Muscle of leg (tissue), 11 donors: ENCODE data around the gene ACY1. TPM values are rescaled to one million over a fixed set of nuclear protein-coding genes. Genes with fewer than 3 reads are reported as not detected.

ENCODE experiments used
- DNase-seq: peaks from one replicate; pipeline ENCODE4 v3.0.0; 2013
- H3K27ac ChIP-seq: one replicate; pipeline ENCODE4 v1.5.1; 2013; ENCODE audit warnings: mild to moderate bottlenecking, low read length, control low read depth
- H3K27me3 ChIP-seq: one replicate; pipeline ENCODE4 v1.6.1; 2013; ENCODE audit warnings: low read length; ENCODE audit not compliant: control insufficient read depth, insufficient read depth
- H3K36me3 ChIP-seq: one replicate; pipeline ENCODE4 v1.6.1; 2013; ENCODE audit warnings: low read length; ENCODE audit not compliant: control insufficient read depth, insufficient read depth
- H3K4me1 ChIP-seq: one replicate; pipeline ENCODE4 v1.6.1; 2013; ENCODE audit warnings: low read length; ENCODE audit not compliant: control insufficient read depth, insufficient read depth
- H3K4me3 ChIP-seq: one replicate; pipeline ENCODE4 v1.5.1; 2013; ENCODE audit warnings: low read length, control low read depth
- H3K9me3 ChIP-seq: replicated peaks from 2 replicates; pipeline ENCODE4 v1.6.1; 2013; ENCODE audit warnings: low read depth, low read length; ENCODE audit not compliant: control insufficient read depth
- WGBS: methylation state at CpG from one replicate; pipeline ENCODE4 v1.1.5; 2013; ENCODE audit warnings: missing lambda C conversion rate; ENCODE audit not compliant: insufficient coverage; 5-methylcytosine and 5-hydroxymethylcytosine counted together
- polyA plus RNA-seq, 8 donors: library from polyadenylated mRNA; unstranded; fragments of 120-200 nt; gene quantifications; one replicate each; pipeline versions ENCODE4 v1.2.1 to v1.2.3, GENCODE V29; 2013; ENCODE audit warnings: inconsistent platforms in 1 of 8, low replicate concordance in 1 of 8; ENCODE audit not compliant: insufficient read length in 8 of 8, insufficient read depth in 1 of 8
- total RNA-seq: library from RNA; stranded (reverse); fragments of 120-200 nt; gene quantifications from one replicate; pipeline ENCODE4 v1.2.4, GENCODE V29; 2013

Gene ACY1
- total and polyA plus RNA-seq, 9 donors = 10.2 to 20.7 (median 13.8) TPM

GRCh38 chr3:51940648-51941462 is 42.5 kb upstream of the ACY1 start:
- WGBS = 35% methylated on average over 8 of the region's 13 CpGs
- no peaks in the 10 kb centered on the region for H3K9me3 ChIP-seq
- H3K27ac ChIP-seq = peak overlapping the region; percentile 76
- H3K4me3 ChIP-seq = peak overlapping the region; percentile 95
- H3K36me3 ChIP-seq = peaks cover 32% of the 10 kb centered on the region
- H3K27me3 ChIP-seq = no peaks in the 10 kb centered on the region
- DNase-seq = peak; percentile 46
- H3K4me1 ChIP-seq = peaks cover 25% of the 10 kb centered on the region

- H3K9me3 ChIP-seq = no peaks in the 10 kb centered on the region
- 0% methylated on average over 13 of the region's 20 CpGs for WGBS
- H3K36me3 ChIP-seq = peaks cover 27% of the 10 kb centered on the region
- peak overlapping the region; percentile 76 for H3K27ac ChIP-seq
- H3K27me3 ChIP-seq = no peaks in the 10 kb centered on the region
- peak overlapping the region; percentile 95 for H3K4me3 ChIP-seq
- H3K4me1 ChIP-seq = peaks cover 25% of the 10 kb centered on the region
- DNase-seq = no peak
Observed at GRCh38 chr3:51941463-51941797, 41.9 kb upstream of the ACY1 start.

- peaks cover 25% of the 10 kb centered on the region for H3K4me1 ChIP-seq
- no peaks in the 10 kb centered on the region for H3K27me3 ChIP-seq
- H3K9me3 ChIP-seq = no peaks in the 10 kb centered on the region
- under 1% methylated on average over 59 of the region's 67 CpGs for WGBS
- H3K4me3 ChIP-seq = peak within 1 kb of the TSS; percentile 95
- H3K36me3 ChIP-seq = peaks cover 21% of the 10 kb centered on the region
- peak; percentile 100 for DNase-seq
- peak within 1 kb of the TSS; percentile 88 for H3K27ac ChIP-seq
Observed at GRCh38 chr3:51941798-51942602, 41.3 kb upstream of the ACY1 start, which contains the start of the genes PARP3 and RRP9. Gene PARP3, plus strand, starts transcription at chr3:51942363. Its CDS starts 993 bp downstream, at chr3:51943356. Gene RRP9, minus strand, starts transcription at chr3:51941904. Its CDS starts 37 bp downstream, at chr3:51941867.

GRCh38 chr3:51942603-51943450 is 40.5 kb upstream of the ACY1 start:
- no peaks in the 10 kb centered on the region for H3K27me3 ChIP-seq
- 71% methylated on average over 10 of the region's 17 CpGs for WGBS
- DNase-seq = peak; percentile 43
- H3K36me3 ChIP-seq = peaks cover 13% of the 10 kb centered on the region
- H3K4me1 ChIP-seq = peaks cover 25% of the 10 kb centered on the region
- H3K9me3 ChIP-seq = no peaks in the 10 kb centered on the region
- H3K27ac ChIP-seq = peak overlapping the region; percentile 88
- peak overlapping the region; percentile 52 for H3K4me3 ChIP-seq

DNA sequence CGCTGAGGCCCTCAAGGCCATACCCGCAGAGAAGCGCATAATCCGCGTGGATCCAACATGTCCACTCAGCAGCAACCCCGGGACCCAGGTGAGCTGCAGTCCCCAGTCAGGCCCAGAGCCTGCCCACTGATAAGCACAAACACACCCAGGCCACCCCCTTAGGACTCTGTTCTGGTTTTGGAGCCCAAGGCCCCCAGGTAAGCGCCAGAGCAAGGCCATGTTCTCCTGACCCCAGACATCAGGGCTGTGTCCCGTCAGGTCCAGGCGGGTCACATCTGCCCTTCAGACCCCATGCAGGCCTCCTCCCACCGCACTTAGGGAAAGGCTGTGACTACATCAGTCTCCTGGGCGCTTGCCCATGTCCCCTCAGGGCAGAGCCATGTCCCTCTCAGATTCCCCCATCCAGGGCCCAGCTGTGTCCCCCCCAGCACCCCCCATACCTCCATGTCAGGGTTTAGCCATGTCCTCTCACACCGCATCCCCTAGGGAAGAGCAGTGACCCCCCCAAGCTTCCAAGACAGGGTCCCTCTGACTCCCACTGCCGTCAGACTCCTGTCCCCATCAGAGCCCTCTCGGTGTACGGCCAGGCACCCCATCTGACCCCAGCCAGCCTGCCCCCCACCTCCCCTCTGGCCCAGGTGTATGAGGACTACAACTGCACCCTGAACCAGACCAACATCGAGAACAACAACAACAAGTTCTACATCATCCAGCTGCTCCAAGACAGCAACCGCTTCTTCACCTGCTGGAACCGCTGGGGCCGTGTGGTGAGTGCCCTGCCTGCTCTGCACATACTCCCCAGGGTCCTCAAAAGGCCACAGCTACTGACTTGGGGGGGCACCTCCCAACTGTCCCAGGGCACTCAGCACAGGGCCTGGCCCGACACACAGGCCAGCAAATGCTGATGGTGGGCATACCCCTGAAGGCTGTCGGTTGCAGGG is 39.6 kb upstream of the ACY1 start:
- DNase-seq = no peak
- 92% methylated on average over 20 of the region's 21 CpGs for WGBS
- H3K9me3 ChIP-seq = no peaks in the 10 kb centered on the region
- peaks cover 25% of the 10 kb centered on the region for H3K4me1 ChIP-seq
- no peaks in the 10 kb centered on the region for H3K27me3 ChIP-seq
- no peak overlapping the region for H3K27ac ChIP-seq
- no peak overlapping the region for H3K4me3 ChIP-seq
- peaks cover 7% of the 10 kb centered on the region for H3K36me3 ChIP-seq

GRCh38 chr3:51944451-51945021 is 38.8 kb upstream of the ACY1 start:
- no peaks in the 10 kb centered on the region for H3K36me3 ChIP-seq
- peaks cover 25% of the 10 kb centered on the region for H3K4me1 ChIP-seq
- H3K9me3 ChIP-seq = no peaks in the 10 kb centered on the region
- no peak overlapping the region for H3K4me3 ChIP-seq
- peak; percentile 6 for DNase-seq
- WGBS = 77% methylated on average over 9 of the region's 11 CpGs
- H3K27me3 ChIP-seq = no peaks in the 10 kb centered on the region
- H3K27ac ChIP-seq = no peak overlapping the region

- WGBS = 82% methylated on average over 17 of the region's 18 CpGs
- H3K36me3 ChIP-seq = no peaks in the 10 kb centered on the region
Observed at GRCh38 chr3:51945031-51945840, 38.1 kb upstream of the ACY1 start.

GRCh38 chr3:51945926-51946705 is 37.2 kb upstream of the ACY1 start:
- Histone ChIP-seq H3K4me3 (no peak overlapping the region), H3K9me3 (no peaks in the 10 kb centered on the region), H3K4me1 (peaks cover 18% of the 10 kb centered on the region), H3K27me3 (peaks cover 2% of the 10 kb centered on the region), H3K27ac (no peak overlapping the region), H3K36me3 (no peaks in the 10 kb centered on the region)
- 92% methylated on average over 11 of the region's 14 CpGs for WGBS
- DNase-seq = no peak

More at GRCh38 chr3:51945031-51945840, 38.1 kb upstream of the ACY1 start:
- no peak overlapping the region for H3K27ac ChIP-seq
- no peaks in the 10 kb centered on the region for H3K9me3 ChIP-seq
- H3K4me3 ChIP-seq = no peak overlapping the region
- H3K4me1 ChIP-seq = peaks cover 25% of the 10 kb centered on the region
- no peaks in the 10 kb centered on the region for H3K27me3 ChIP-seq
- peak; percentile 6 for DNase-seq
